Effector memory CD8-positive, alpha-beta T cell (primary cell): ENCODE data around the gene ARL5C.
A peak's percentile ranks its signal among the peaks of the same experiment; 100 is the strongest.

Experiments used
- ATAC-seq: fragments of 150-1000 bp; cut with Tn5 transposase; replicated peaks from 2 replicates; pipeline ENCODE4 v1.10.0; 2021; ENCODE audit warnings: mild to moderate bottlenecking, moderate library complexity
- DNase-seq, 3 experiments: peaks; one replicate each; pipeline ENCODE4 v3.0.0; 2021
- H3K27ac Mint-ChIP-seq, 2 donors: one replicate each; pipeline ENCODE4 v1.8.0; 2022; ENCODE audit warnings: mild to moderate bottlenecking in 2 of 2, mixed read lengths in 2 of 2, moderate library complexity in 2 of 2
- H3K27me3 Mint-ChIP-seq, 2 donors: one replicate each; pipeline ENCODE4 v1.8.0; 2022; ENCODE audit warnings: mixed read lengths in 2 of 2
- H3K36me3 Mint-ChIP-seq: one replicate; pipeline ENCODE4 v1.8.0; 2022; ENCODE audit warnings: mild to moderate bottlenecking, moderate library complexity, mixed read lengths; ENCODE audit not compliant: insufficient read depth
- H3K4me1 Mint-ChIP-seq, 2 donors: one replicate each; pipeline ENCODE4 v1.8.0; 2022; ENCODE audit warnings: low read depth in 2 of 2, mixed read lengths in 2 of 2
- H3K4me3 Mint-ChIP-seq, 2 donors: one replicate each; pipeline ENCODE4 v1.8.0; 2022; ENCODE audit warnings: mild to moderate bottlenecking in 2 of 2, mixed read lengths in 2 of 2, moderate library complexity in 2 of 2
- H3K9me3 Mint-ChIP-seq, 2 donors: one replicate each; pipeline ENCODE4 v1.8.0; 2022; ENCODE audit warnings: mixed read lengths in 2 of 2

Gene ARL5C

GRCh38 chr17:39151943-39152818, 13.8 kb downstream of the ARL5C start:
- H3K9me3 Mint-ChIP-seq, result peaks cover 0 to 1% of the 10 kb centered on the region in 2 donors
- peaks cover 0 to 36% of the 10 kb centered on the region in 2 donors for H3K27me3 Mint-ChIP-seq
- ATAC-seq (no peak), DNase-seq (peak in 2 of 3 experiments; percentile 8 to 32)
- peaks cover 39 to 41% of the 10 kb centered on the region in 2 donors for H3K4me1 Mint-ChIP-seq
- peaks cover 49% of the 10 kb centered on the region for H3K36me3 Mint-ChIP-seq
- peak overlapping the region; percentile 99 to 100 for H3K4me3 Mint-ChIP-seq
- peak overlapping the region; percentile 100 for H3K27ac Mint-ChIP-seq

GRCh38 chr17:39151150-39151942, 14.6 kb downstream of the ARL5C start, which contains the start of gene PLXDC1:
Gene PLXDC1 (minus strand): TSS chr17:39151637. CDS start chr17:39151437, 200 bp downstream.
- Mint-ChIP-seq H3K9me3 (peaks cover 0 to 1% of the 10 kb centered on the region in 2 donors), H3K27ac (peak within 1 kb of the TSS; percentile 100), H3K27me3 (peaks cover 0 to 36% of the 10 kb centered on the region in 2 donors), H3K36me3 (peaks cover 46% of the 10 kb centered on the region), H3K4me3 (peak within 1 kb of the TSS; percentile 99 to 100), H3K4me1 (peaks cover 39 to 41% of the 10 kb centered on the region in 2 donors)
- ATAC-seq, result no peak
- no peak for DNase-seq

GRCh38 chr17:39150795-39151149, 15.2 kb downstream of the ARL5C start:
- H3K27ac Mint-ChIP-seq, result no peak overlapping the region
- H3K9me3 Mint-ChIP-seq, result peaks cover 0 to 1% of the 10 kb centered on the region in 2 donors

GRCh38 chr17:39150104-39150634, 15.8 kb downstream of the ARL5C start:
- H3K27ac Mint-ChIP-seq, result peak overlapping the region in 1 of 2 donors; percentile 63
- ATAC-seq (no peak), DNase-seq (no peak)
- peaks cover 39 to 41% of the 10 kb centered on the region in 2 donors for H3K4me1 Mint-ChIP-seq
- H3K27me3 Mint-ChIP-seq, result peaks cover 0 to 36% of the 10 kb centered on the region in 2 donors
- H3K36me3 Mint-ChIP-seq, result peaks cover 35% of the 10 kb centered on the region
- peak overlapping the region; percentile 59 to 73 for H3K4me3 Mint-ChIP-seq
- H3K9me3 Mint-ChIP-seq, result peaks cover 0 to 1% of the 10 kb centered on the region in 2 donors

More at GRCh38 chr17:39150795-39151149, 15.2 kb downstream of the ARL5C start:
- H3K36me3 Mint-ChIP-seq, result peaks cover 40% of the 10 kb centered on the region
- peak overlapping the region; percentile 59 to 73 for H3K4me3 Mint-ChIP-seq
- DNase-seq, result no peak
- H3K27me3 Mint-ChIP-seq, result peaks cover 0 to 36% of the 10 kb centered on the region in 2 donors
- H3K4me1 Mint-ChIP-seq, result peaks cover 39 to 41% of the 10 kb centered on the region in 2 donors
- no peak for ATAC-seq

- Mint-ChIP-seq H3K4me1 (peaks cover 21 to 25% of the 10 kb centered on the region in 2 donors), H3K27ac (no peak overlapping the region), H3K4me3 (no peak overlapping the region), H3K9me3 (no peaks in the 10 kb centered on the region), H3K36me3 (peaks cover 9% of the 10 kb centered on the region), H3K27me3 (peaks cover 0 to 21% of the 10 kb centered on the region in 2 donors)
- DNase-seq, result no peak
- ATAC-seq, result no peak
Measured at GRCh38 chr17:39147221-39148185, 18.5 kb downstream of the ARL5C start.

GRCh38 chr17:39146273-39146672, 19.7 kb downstream of the ARL5C start:
- H3K36me3 Mint-ChIP-seq, result no peaks in the 10 kb centered on the region
- H3K27ac Mint-ChIP-seq, result no peak overlapping the region
- no peak for ATAC-seq

GRCh38 chr17:39145143-39145542, 20.8 kb downstream of the ARL5C start:
- DNase-seq (no peak), ATAC-seq (no peak)
- peak overlapping the region in 1 of 2 donors; percentile 10 for H3K27ac Mint-ChIP-seq
- no peaks in the 10 kb centered on the region for H3K36me3 Mint-ChIP-seq
- no peak overlapping the region for H3K4me3 Mint-ChIP-seq
- peaks cover 0 to 13% of the 10 kb centered on the region in 2 donors for H3K27me3 Mint-ChIP-seq
- no peaks in the 10 kb centered on the region for H3K9me3 Mint-ChIP-seq
- peaks cover 9 to 12% of the 10 kb centered on the region in 2 donors for H3K4me1 Mint-ChIP-seq

More at GRCh38 chr17:39146273-39146672, 19.7 kb downstream of the ARL5C start:
- Mint-ChIP-seq H3K9me3 (no peaks in the 10 kb centered on the region), H3K4me1 (peaks cover 12 to 16% of the 10 kb centered on the region in 2 donors), H3K27me3 (peaks cover 0 to 21% of the 10 kb centered on the region in 2 donors), H3K4me3 (no peak overlapping the region)
- DNase-seq, result no peak

- H3K9me3 Mint-ChIP-seq, result no peaks in the 10 kb centered on the region
- peaks cover 0 to 6% of the 10 kb centered on the region in 2 donors for H3K27me3 Mint-ChIP-seq
- ATAC-seq (no peak), DNase-seq (no peak)
- no peaks in the 10 kb centered on the region for H3K36me3 Mint-ChIP-seq
- H3K27ac Mint-ChIP-seq, result no peak overlapping the region
- no peak overlapping the region for H3K4me3 Mint-ChIP-seq
- H3K4me1 Mint-ChIP-seq, result peaks cover 5 to 6% of the 10 kb centered on the region in 2 donors
Measured at GRCh38 chr17:39144416-39144840, 21.5 kb downstream of the ARL5C start.

- H3K4me1 Mint-ChIP-seq, result peaks cover 4% of the 10 kb centered on the region in 2 donors
- no peaks in the 10 kb centered on the region for H3K36me3 Mint-ChIP-seq
Measured at GRCh38 chr17:39143552-39144093, 22.3 kb downstream of the ARL5C start.

GRCh38 chr17:39141915-39142664, 23.9 kb downstream of the ARL5C start:
- Mint-ChIP-seq H3K36me3 (no peaks in the 10 kb centered on the region), H3K27me3 (no peaks in the 10 kb centered on the region), H3K9me3 (no peaks in the 10 kb centered on the region), H3K27ac (no peak overlapping the region), H3K4me3 (no peak overlapping the region), H3K4me1 (peaks cover 4 to 6% of the 10 kb centered on the region in 2 donors)
- ATAC-seq (no peak), DNase-seq (no peak)

More at GRCh38 chr17:39143552-39144093, 22.3 kb downstream of the ARL5C start:
- no peaks in the 10 kb centered on the region for H3K27me3 Mint-ChIP-seq
- H3K4me3 Mint-ChIP-seq, result no peak overlapping the region
- H3K9me3 Mint-ChIP-seq, result no peaks in the 10 kb centered on the region
- H3K27ac Mint-ChIP-seq, result peak overlapping the region in 1 of 2 donors; percentile 79
- DNase-seq (no peak), ATAC-seq (no peak)

- H3K9me3 Mint-ChIP-seq, result no peaks in the 10 kb centered on the region
- DNase-seq (no peak), ATAC-seq (no peak)
- no peak overlapping the region for H3K27ac Mint-ChIP-seq
- H3K27me3 Mint-ChIP-seq, result no peaks in the 10 kb centered on the region
- no peaks in the 10 kb centered on the region for H3K36me3 Mint-ChIP-seq
- H3K4me1 Mint-ChIP-seq, result peaks cover 4 to 6% of the 10 kb centered on the region in 2 donors
- no peak overlapping the region for H3K4me3 Mint-ChIP-seq
Measured at GRCh38 chr17:39141294-39141693, 24.7 kb downstream of the ARL5C start.
